HL-60 (cell line): ENCODE results near the gene NRP1.

ENCODE experiments used
- DNase-seq, 2 experiments: peaks; one replicate each; pipeline ENCODE4 v3.0.0-alpha.2; 2010 to 2020; ENCODE audit warnings: low read depth in 1 of 2, low spot score in 1 of 2
- H3K27ac ChIP-seq: fragments of 250-450 bp; sonication (Bioruptor Pico); replicated peaks from 2 replicates; pipeline ENCODE4 v1.5.1; 2020; ENCODE audit warnings: mild to moderate bottlenecking, moderate library complexity
- H3K27me3 ChIP-seq: fragments of 250-450 bp; sonication (Bioruptor Pico); 2 replicates; pipeline ENCODE4 v1.5.1; 2021; ENCODE audit warnings: mild to moderate bottlenecking, moderate library complexity; ENCODE audit not compliant: insufficient read depth, poor library complexity, severe bottlenecking
- H3K4me3 ChIP-seq: replicated peaks from 2 replicates; pipeline ENCODE4 v1.5.1; 2011; ENCODE audit warnings: mild to moderate bottlenecking, control low read depth, low read length; ENCODE audit not compliant: insufficient read depth
- CTCF ChIP-seq: IDR thresholded peaks from one replicate; pipeline ENCODE4 v1.5.1; 2011; ENCODE audit warnings: low read length, control low read depth, inconsistent platforms; ENCODE audit not compliant: insufficient read depth
- GABPA ChIP-seq: IDR thresholded peaks from 2 replicates; pipeline ENCODE4 v1.6.1; 2012; ENCODE audit warnings: low read depth
- POLR2AphosphoS5 ChIP-seq: IDR thresholded peaks from 2 replicates; pipeline ENCODE4 v1.6.1; 2012; ENCODE audit warnings: low read depth
- REST ChIP-seq: IDR thresholded peaks from 2 replicates; pipeline ENCODE4 v1.6.1; 2012; ENCODE audit warnings: low read depth; ENCODE audit not compliant: insufficient replicate concordance
- SPI1 ChIP-seq: IDR thresholded peaks from 2 replicates; pipeline ENCODE4 v1.6.1; 2012; ENCODE audit warnings: low read depth, mild to moderate bottlenecking, borderline replicate concordance

NRP1 gene

GRCh38 chr10:33376476-33376875 lies 42.0 kb upstream of the NRP1 start:
- DNase-seq: no peak
- H3K27ac ChIP-seq: no peak overlapping the region
- no peaks in the 10 kb centered on the region for H3K27me3 ChIP-seq
- TF ChIP-seq SPI1 (no peak), REST (no peak), GABPA (no peak)
- H3K4me3 ChIP-seq: no peak overlapping the region

- no peak overlapping the region for H3K27ac ChIP-seq
- no peak for DNase-seq
- TF ChIP-seq SPI1: no peak
- no peak for TF ChIP-seq GABPA
- TF ChIP-seq POLR2AphosphoS5: no peak
- no peak for TF ChIP-seq CTCF
- no peak for TF ChIP-seq REST
Measured at GRCh38 chr10:33373263-33373662, 38.8 kb upstream of the NRP1 start.

GRCh38 chr10:33371234-33371633 lies 36.8 kb upstream of the NRP1 start:
- no peak for TF ChIP-seq POLR2AphosphoS5
- no peak for TF ChIP-seq CTCF
- TF ChIP-seq REST: no peak
- TF ChIP-seq GABPA: no peak
- TF ChIP-seq SPI1: no peak
- Histone ChIP-seq H3K27me3 (no peaks in the 10 kb centered on the region), H3K4me3 (no peak overlapping the region), H3K27ac (no peak overlapping the region)
- DNase-seq: no peak

More at GRCh38 chr10:33373263-33373662, 38.8 kb upstream of the NRP1 start:
- Histone ChIP-seq H3K4me3 (no peak overlapping the region), H3K27me3 (no peaks in the 10 kb centered on the region)

GRCh38 chr10:33370434-33370930 lies 36.0 kb upstream of the NRP1 start:
- no peak for DNase-seq
- no peak overlapping the region for H3K4me3 ChIP-seq
- no peaks in the 10 kb centered on the region for H3K27me3 ChIP-seq
- H3K27ac ChIP-seq: no peak overlapping the region
- TF ChIP-seq CTCF (no peak), POLR2AphosphoS5 (no peak), SPI1 (no peak), GABPA (no peak), REST (no peak)
